ENCODE measurements around the gene ASAH2B. TPM values are rescaled to one million over a fixed set of nuclear protein-coding genes. Genes with fewer than 3 reads are reported as not detected.

Gene ASAH2B
- total and polyA plus RNA-seq, 2 of the 13 experiments (the other 11 are each of a cell fraction or from before 2014, with no cell fraction given), result 4.2 to 4.6 TPM

- TF ChIP-seq TRIM22 (IDR thresholded peaks at IDR 0.05) (no peak), ZFP90 (CRISPR knock-in tag; IDR thresholded peaks at IDR 0.05; ENCODE audit: borderline replicate concordance) (peak; percentile 74; the same call in 1 of the 2 replicates), CCDC6 (CRISPR knock-in tag; IDR thresholded peaks at IDR 0.05) (no peak), SMC3 (IDR thresholded peaks at IDR 0.05; ENCODE audit: low read length) (no peak), SNAPC5 (CRISPR knock-in tag; IDR thresholded peaks at IDR 0.05; ENCODE audit: borderline replicate concordance) (no peak), NFIC (IDR thresholded peaks at IDR 0.05; ENCODE audit: low read length) (no peak), TP53 (CRISPR knock-in tag; conservative IDR thresholded peaks at IDR 0.05) (no peak), BRD4 (CRISPR knock-in tag; IDR thresholded peaks at IDR 0.05) (peak; percentile 90), ZNF234 (CRISPR knock-in tag; conservative IDR thresholded peaks at IDR 0.05) (no peak), EP300 (IDR thresholded peaks at IDR 0.05; ENCODE audit: low read depth in 2 of 2, low read length in 2 of 2) (no peak), EP300 (CRISPR knock-in tag; IDR thresholded peaks at IDR 0.05; ENCODE audit: borderline replicate concordance) (no peak), SIN3A (IDR thresholded peaks at IDR 0.05; ENCODE audit: borderline replicate concordance, low read depth, low read length) (0 out of 2 replicates have a peak, but pooled peaks have one; percentile 47), BCL6 (CRISPR knock-in tag; IDR thresholded peaks at IDR 0.05) (no peak), KLF13 (CRISPR knock-in tag; IDR thresholded peaks at IDR 0.05) (no peak), NR1H2 (CRISPR knock-in tag; IDR thresholded peaks at IDR 0.05; ENCODE audit: borderline replicate concordance, low read depth) (no peak), NR2F1 (CRISPR knock-in tag; IDR thresholded peaks at IDR 0.05) (no peak), ZNF772 (CRISPR knock-in tag; IDR thresholded peaks at IDR 0.05) (peak; percentile 92), POLR2AphosphoS5 (IDR thresholded peaks at IDR 0.05; ENCODE audit: low read depth, low read length) (peak; percentile 92), ZNF468 (CRISPR knock-in tag; IDR thresholded peaks at IDR 0.05) (no peak), ZNF737 (CRISPR knock-in tag; IDR thresholded peaks at IDR 0.05; ENCODE audit: borderline replicate concordance) (no peak; the same call in 1 of the 2 replicates), MIER2 (CRISPR knock-in tag; IDR thresholded peaks at IDR 0.05) (no peak), SETDB1 (CRISPR knock-in tag; IDR thresholded peaks at IDR 0.05; ENCODE audit: borderline replicate concordance) (no peak)
- TF ChIP-seq, protein P1, sequence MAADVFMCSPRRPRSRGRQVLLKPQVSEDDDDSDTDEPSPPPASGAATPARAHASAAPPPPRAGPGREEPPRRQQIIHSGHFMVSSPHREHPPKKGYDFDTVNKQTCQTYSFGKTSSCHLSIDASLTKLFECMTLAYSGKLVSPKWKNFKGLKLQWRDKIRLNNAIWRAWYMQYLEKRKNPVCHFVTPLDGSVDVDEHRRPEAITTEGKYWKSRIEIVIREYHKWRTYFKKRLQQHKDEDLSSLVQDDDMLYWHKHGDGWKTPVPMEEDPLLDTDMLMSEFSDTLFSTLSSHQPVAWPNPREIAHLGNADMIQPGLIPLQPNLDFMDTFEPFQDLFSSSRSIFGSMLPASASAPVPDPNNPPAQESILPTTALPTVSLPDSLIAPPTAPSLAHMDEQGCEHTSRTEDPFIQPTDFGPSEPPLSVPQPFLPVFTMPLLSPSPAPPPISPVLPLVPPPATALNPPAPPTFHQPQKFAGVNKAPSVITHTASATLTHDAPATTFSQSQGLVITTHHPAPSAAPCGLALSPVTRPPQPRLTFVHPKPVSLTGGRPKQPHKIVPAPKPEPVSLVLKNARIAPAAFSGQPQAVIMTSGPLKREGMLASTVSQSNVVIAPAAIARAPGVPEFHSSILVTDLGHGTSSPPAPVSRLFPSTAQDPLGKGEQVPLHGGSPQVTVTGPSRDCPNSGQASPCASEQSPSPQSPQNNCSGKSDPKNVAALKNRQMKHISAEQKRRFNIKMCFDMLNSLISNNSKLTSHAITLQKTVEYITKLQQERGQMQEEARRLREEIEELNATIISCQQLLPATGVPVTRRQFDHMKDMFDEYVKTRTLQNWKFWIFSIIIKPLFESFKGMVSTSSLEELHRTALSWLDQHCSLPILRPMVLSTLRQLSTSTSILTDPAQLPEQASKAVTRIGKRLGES (CRISPR knock-in tag; IDR thresholded peaks at IDR 0.05; ENCODE audit: borderline replicate concordance), result no peak; the same call in 1 of the 2 replicates
- TF ChIP-seq, protein P2, sequence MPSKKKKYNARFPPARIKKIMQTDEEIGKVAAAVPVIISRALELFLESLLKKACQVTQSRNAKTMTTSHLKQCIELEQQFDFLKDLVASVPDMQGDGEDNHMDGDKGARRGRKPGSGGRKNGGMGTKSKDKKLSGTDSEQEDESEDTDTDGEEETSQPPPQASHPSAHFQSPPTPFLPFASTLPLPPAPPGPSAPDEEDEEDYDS (CRISPR knock-in tag; IDR thresholded peaks at IDR 0.05), result peak; percentile 68; the same call in 1 of the 2 replicates
- TF ChIP-seq, protein P3, sequence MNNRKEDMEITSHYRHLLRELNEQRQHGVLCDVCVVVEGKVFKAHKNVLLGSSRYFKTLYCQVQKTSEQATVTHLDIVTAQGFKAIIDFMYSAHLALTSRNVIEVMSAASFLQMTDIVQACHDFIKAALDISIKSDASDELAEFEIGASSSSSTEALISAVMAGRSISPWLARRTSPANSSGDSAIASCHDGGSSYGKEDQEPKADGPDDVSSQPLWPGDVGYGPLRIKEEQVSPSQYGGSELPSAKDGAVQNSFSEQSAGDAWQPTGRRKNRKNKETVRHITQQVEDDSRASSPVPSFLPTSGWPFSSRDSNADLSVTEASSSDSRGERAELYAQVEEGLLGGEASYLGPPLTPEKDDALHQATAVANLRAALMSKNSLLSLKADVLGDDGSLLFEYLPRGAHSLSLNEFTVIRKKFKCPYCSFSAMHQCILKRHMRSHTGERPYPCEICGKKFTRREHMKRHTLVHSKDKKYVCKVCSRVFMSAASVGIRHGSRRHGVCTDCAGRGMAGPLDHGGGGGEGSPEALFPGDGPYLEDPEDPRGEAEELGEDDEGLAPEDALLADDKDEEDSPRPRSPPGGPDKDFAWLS (CRISPR knock-in tag; IDR thresholded peaks at IDR 0.05; ENCODE audit: borderline replicate concordance), result no peak
Observed at GRCh38 chr10:50739618-50740292, at the start of gene ASAH2B (continued).

All from HepG2 (cell line).